Mucosa of stomach (tissue), 1 donor: ENCODE results near the gene APOO.
"Not testable (repeated sequence)": the region's sequence is repeated elsewhere in the genome, so short reads cannot be mapped to it uniquely, and the experiment has no call there.

Experiments
- H3K27me3 ChIP-seq: one replicate; pipeline ENCODE4 v1.7.0; 2013; ENCODE audit warnings: mild to moderate bottlenecking, low read length; ENCODE audit not compliant: control insufficient read depth, insufficient read depth
- H3K36me3 ChIP-seq: one replicate; pipeline ENCODE4 v1.7.0; 2013; ENCODE audit warnings: low read length; ENCODE audit not compliant: control insufficient read depth, insufficient read depth
- H3K4me1 ChIP-seq: one replicate; pipeline ENCODE4 v1.7.0; 2013; ENCODE audit warnings: mild to moderate bottlenecking, low read length; ENCODE audit not compliant: control insufficient read depth, insufficient read depth
- H3K4me3 ChIP-seq: one replicate; pipeline ENCODE4 v1.7.0; 2013; ENCODE audit warnings: low read length
- H3K9ac ChIP-seq: one replicate; pipeline ENCODE4 v1.7.0; 2013; ENCODE audit warnings: mild to moderate bottlenecking, low read length, moderate library complexity
- H3K9me3 ChIP-seq: one replicate; pipeline ENCODE4 v1.7.0; 2013; ENCODE audit warnings: mild to moderate bottlenecking, low read length, moderate library complexity; ENCODE audit not compliant: control insufficient read depth
- donor health status: Pancreatic carcinoma.

APOO gene

DNA sequence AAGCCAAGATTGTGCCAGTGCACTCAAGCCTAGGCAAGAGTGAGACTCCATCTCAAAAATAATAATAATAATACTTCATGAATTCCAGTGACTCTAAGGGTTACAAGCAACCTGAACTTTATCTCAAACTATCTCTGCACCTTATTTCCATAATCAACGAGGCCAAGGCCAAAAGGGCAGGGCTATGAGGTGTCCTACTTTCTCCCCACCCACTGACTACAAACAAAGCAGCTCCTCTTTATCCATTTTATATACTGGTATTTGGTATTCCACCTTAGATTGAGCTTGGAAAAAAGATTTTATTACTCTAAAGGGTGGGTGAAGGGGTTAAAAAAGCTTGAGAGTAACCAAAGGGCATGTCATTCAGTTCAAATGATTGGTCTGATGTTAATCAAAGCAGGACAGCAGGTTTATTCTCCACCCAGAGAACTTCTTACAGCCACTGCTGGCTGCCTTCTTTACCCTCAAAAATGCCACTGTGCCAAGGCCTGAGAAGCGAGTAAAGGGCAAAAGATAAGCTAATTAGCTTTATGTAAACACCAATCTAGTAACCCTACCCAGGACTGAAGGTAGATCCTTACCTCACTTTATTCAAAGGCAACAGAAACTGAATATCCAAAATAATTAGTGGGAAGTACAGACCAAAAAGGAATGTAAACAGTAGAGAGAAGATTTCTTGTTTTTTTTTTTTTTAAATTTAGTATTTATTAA lies 28.2 kb downstream of the APOO start:
- Histone ChIP-seq H3K27me3 (no peaks in the 10 kb centered on the region), H3K36me3 (no peaks in the 10 kb centered on the region), H3K4me3 (no peak overlapping the region), H3K9me3 (no peaks in the 10 kb centered on the region), H3K4me1 (peaks cover 18% of the 10 kb centered on the region), H3K9ac (no peak overlapping the region)

GRCh38 chrX:23871905-23872546 lies 35.7 kb downstream of the APOO start:
- no peak overlapping the region for H3K4me3 ChIP-seq
- H3K9me3 ChIP-seq = no peaks in the 10 kb centered on the region
- H3K27me3 ChIP-seq = no peaks in the 10 kb centered on the region
- H3K4me1 ChIP-seq = no peaks in the 10 kb centered on the region
- H3K9ac ChIP-seq = no peak overlapping the region
- H3K36me3 ChIP-seq = no peaks in the 10 kb centered on the region

GRCh38 chrX:23870041-23870440 lies 37.7 kb downstream of the APOO start:
- Histone ChIP-seq H3K36me3 (no peaks in the 10 kb centered on the region), H3K4me3 (no peak overlapping the region), H3K9ac (no peak overlapping the region), H3K9me3 (no peaks in the 10 kb centered on the region), H3K4me1 (no peaks in the 10 kb centered on the region), H3K27me3 (no peaks in the 10 kb centered on the region)

GRCh38 chrX:23864742-23865326 lies 42.9 kb downstream of the APOO start:
- no peak overlapping the region for H3K9ac ChIP-seq
- no peak overlapping the region for H3K4me3 ChIP-seq
- H3K27me3 ChIP-seq = no peaks in the 10 kb centered on the region
- H3K36me3 ChIP-seq = no peaks in the 10 kb centered on the region
- no peaks in the 10 kb centered on the region for H3K4me1 ChIP-seq
- no peaks in the 10 kb centered on the region for H3K9me3 ChIP-seq

DNA sequence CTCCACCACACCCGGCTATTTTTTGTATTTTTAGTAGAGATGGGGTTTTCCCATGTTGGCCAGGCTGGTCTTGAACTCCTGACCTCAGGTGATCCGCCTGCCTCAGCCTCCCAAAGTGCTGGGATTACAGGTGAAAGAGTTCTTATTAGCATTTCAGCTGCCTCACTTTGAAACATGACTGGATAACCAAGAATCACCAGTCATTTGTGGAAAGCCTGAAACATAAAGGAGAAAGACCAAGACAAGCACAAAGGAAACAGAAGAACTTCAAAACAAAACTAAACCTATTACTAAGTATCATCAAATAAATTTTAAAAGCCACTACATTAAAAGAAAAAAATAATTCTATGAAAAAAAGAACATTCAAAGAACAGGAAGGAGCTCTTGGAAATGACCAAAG lies 45.8 kb downstream of the APOO start:
- H3K4me1 ChIP-seq, H3K9me3 ChIP-seq, H3K9ac ChIP-seq, H3K4me3 ChIP-seq, H3K27me3 ChIP-seq, H3K36me3 ChIP-seq: not testable (repeated sequence)

GRCh38 chrX:23861215-23861896 lies 46.4 kb downstream of the APOO start:
- Histone ChIP-seq H3K9me3 (no peaks in the 10 kb centered on the region), H3K4me1 (no peaks in the 10 kb centered on the region), H3K27me3 (no peaks in the 10 kb centered on the region)

GRCh38 chrX:23859238-23859637 lies 48.5 kb downstream of the APOO start:
- H3K9me3 ChIP-seq, H3K9ac ChIP-seq, H3K4me1 ChIP-seq, H3K27me3 ChIP-seq, H3K36me3 ChIP-seq, H3K4me3 ChIP-seq: not testable (repeated sequence)

More at GRCh38 chrX:23861215-23861896, 46.4 kb downstream of the APOO start:
- Histone ChIP-seq H3K36me3 (no peaks in the 10 kb centered on the region), H3K9ac (no peak overlapping the region), H3K4me3 (no peak overlapping the region)

- no peaks in the 10 kb centered on the region for H3K9me3 ChIP-seq
These were observed 49.8 kb downstream of the APOO start for GRCh38 chrX:23857935-23858334.

DNA sequence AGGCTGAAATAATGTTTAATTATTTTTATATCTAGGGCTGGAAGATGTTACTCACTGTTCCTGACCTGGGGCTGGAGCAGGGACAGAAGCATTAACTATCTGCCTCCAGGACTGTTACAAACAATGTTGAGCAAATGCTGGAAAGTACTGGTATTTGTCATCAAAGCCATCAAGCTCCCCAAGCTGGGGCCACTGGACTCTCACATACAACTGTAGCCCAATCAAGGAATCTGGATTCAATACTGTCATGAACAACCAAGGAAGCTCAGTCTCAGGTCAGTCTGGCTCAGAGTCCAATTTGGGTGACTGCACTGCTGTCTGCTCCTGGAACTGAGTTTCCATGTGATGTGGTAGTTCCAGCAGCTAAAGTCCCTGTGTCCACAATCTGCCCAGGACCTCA lies 50.4 kb downstream of the APOO start:
- Histone ChIP-seq H3K36me3 (no peaks in the 10 kb centered on the region), H3K9me3 (no peaks in the 10 kb centered on the region), H3K9ac (no peak overlapping the region), H3K4me3 (no peak overlapping the region), H3K4me1 (no peaks in the 10 kb centered on the region), H3K27me3 (no peaks in the 10 kb centered on the region)

More at GRCh38 chrX:23857935-23858334, 49.8 kb downstream of the APOO start:
- no peak overlapping the region for H3K9ac ChIP-seq
- H3K27me3 ChIP-seq = no peaks in the 10 kb centered on the region
- H3K36me3 ChIP-seq = no peaks in the 10 kb centered on the region
- no peaks in the 10 kb centered on the region for H3K4me1 ChIP-seq
- H3K4me3 ChIP-seq = no peak overlapping the region

- no peak overlapping the region for H3K9ac ChIP-seq
- H3K4me3 ChIP-seq = no peak overlapping the region
- H3K4me1 ChIP-seq = no peaks in the 10 kb centered on the region
- no peaks in the 10 kb centered on the region for H3K9me3 ChIP-seq
- no peaks in the 10 kb centered on the region for H3K36me3 ChIP-seq
- no peaks in the 10 kb centered on the region for H3K27me3 ChIP-seq
These were observed 52.2 kb downstream of the APOO start for GRCh38 chrX:23855569-23855968.

DNA sequence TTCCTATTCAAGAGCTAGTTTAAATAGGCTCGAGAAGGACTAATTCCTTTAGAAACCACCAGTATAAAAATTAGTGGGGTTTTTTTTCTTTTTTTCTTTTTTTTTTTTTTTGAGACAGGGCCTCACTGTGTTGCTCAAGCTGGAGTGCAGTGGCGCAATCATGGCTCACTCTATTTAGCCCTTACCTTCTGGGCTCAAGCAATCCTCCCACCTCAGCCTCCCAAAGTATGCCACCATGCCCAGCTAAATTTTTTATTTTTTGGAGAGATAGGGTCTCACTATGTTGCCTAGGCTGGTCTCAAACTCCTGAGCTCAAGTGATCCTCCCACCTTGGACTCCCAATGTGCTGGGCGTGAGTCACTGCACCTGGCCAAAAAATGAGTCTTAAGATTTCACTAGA lies 52.8 kb downstream of the APOO start:
- no peaks in the 10 kb centered on the region for H3K36me3 ChIP-seq
- no peaks in the 10 kb centered on the region for H3K9me3 ChIP-seq
- no peak overlapping the region for H3K4me3 ChIP-seq
- no peaks in the 10 kb centered on the region for H3K4me1 ChIP-seq
- no peaks in the 10 kb centered on the region for H3K27me3 ChIP-seq
- H3K9ac ChIP-seq = no peak overlapping the region

- Histone ChIP-seq H3K4me3 (no peak overlapping the region), H3K4me1 (no peaks in the 10 kb centered on the region), H3K9ac (no peak overlapping the region), H3K36me3 (no peaks in the 10 kb centered on the region), H3K9me3 (no peaks in the 10 kb centered on the region), H3K27me3 (no peaks in the 10 kb centered on the region)
These were observed 53.6 kb downstream of the APOO start for GRCh38 chrX:23854122-23854521.
